Parathyroid adenoma (tissue), 2 donors: Measurements from ENCODE around the gene WDPCP.

Experiments used
- H2AFZ ChIP-seq: fragments of 300-600 bp; sonication (generic); one replicate; pipeline ENCODE4 v1.7.0; 2017; ENCODE audit warnings: antibody characterized with exemption, mild to moderate bottlenecking
- H3K27ac ChIP-seq: fragments of 300-600 bp; sonication (generic); one replicate; pipeline ENCODE4 v1.7.0; 2017
- H3K27me3 ChIP-seq: fragments of 300-600 bp; sonication (generic); one replicate; pipeline ENCODE4 v1.7.0; 2017; ENCODE audit warnings: low read length; ENCODE audit not compliant: control insufficient read depth, insufficient read depth
- H3K36me3 ChIP-seq: fragments of 300-600 bp; sonication (generic); one replicate; pipeline ENCODE4 v1.7.0; 2017; ENCODE audit warnings: low read length; ENCODE audit not compliant: control insufficient read depth, insufficient read depth
- H3K4me1 ChIP-seq: fragments of 300-600 bp; sonication (generic); one replicate; pipeline ENCODE4 v1.7.0; 2017; ENCODE audit warnings: control low read depth
- H3K4me2 ChIP-seq: fragments of 300-600 bp; sonication (generic); one replicate; pipeline ENCODE4 v1.7.0; 2017; ENCODE audit warnings: low read length
- H3K4me3 ChIP-seq: fragments of 300-600 bp; sonication (generic); one replicate; pipeline ENCODE4 v1.7.0; 2017; ENCODE audit warnings: low read depth, low read length
- H3K79me2 ChIP-seq: fragments of 300-600 bp; sonication (generic); one replicate; pipeline ENCODE4 v1.7.0; 2017; ENCODE audit warnings: control low read depth
- H3K9ac ChIP-seq: fragments of 300-600 bp; sonication (generic); one replicate; pipeline ENCODE4 v1.7.0; 2017; ENCODE audit warnings: mild to moderate bottlenecking
- H3K9me3 ChIP-seq: fragments of 300-600 bp; sonication (generic); one replicate; pipeline ENCODE4 v1.7.0; 2017; ENCODE audit warnings: low read length; ENCODE audit not compliant: control insufficient read depth
- TF ChIP-seq, protein P1 (sequence below): fragments of 300-600 bp; sonication (generic); IDR thresholded peaks from one replicate; pipeline ENCODE4 v1.7.0; 2017; ENCODE audit warnings: antibody characterized with exemption, mild to moderate bottlenecking
- donor health status: primary hyperparathyroidism.

WDPCP gene

DNA sequence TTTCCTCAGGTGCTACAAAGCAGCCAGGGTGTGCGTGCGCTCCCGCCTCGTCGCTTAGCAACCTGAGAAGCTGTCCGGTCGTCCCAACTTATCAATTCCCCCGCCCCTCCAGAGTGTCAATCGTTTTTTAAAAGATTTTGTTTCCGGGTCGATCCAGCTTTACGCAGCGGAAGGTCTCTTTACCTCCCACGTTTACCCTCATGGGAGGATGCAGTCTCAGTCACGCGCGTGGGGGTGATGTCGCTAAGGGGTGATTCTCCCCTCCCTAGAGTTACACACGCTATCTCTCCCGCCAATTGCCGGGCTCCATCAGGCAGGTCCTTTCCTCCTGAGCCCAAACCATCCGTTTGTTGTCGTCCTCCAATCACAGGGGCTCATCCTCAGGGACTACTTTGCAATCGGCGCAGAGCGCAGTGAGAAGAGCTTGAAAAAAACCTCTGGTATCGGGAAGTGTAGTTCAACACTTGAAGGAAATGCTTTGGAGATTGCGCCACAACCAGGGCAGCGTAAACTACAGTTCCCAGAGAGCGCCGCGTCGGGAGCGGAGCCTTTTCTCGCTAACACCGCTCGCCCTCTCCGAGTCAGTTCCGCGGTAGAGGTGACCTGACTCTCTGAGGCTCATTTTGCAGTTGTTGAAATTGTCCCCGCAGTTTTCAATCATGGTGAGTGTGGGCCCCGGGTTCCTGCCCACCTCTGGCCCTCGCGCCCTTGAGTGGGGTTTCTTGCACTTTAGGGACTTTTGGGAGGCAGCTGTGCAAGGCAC is at the start of gene WDPCP, which contains the start of gene MDH1:
WDPCP (minus strand) TSS at position 93 of the 763 bp plus-strand sequence. CDS start 206 bp downstream, outside the sequence.
MDH1 (plus strand) TSS at position 579 of the 763 bp plus-strand sequence; CDS start at position 660, 81 bp downstream.
- no peaks in the 10 kb centered on the region for H3K36me3 ChIP-seq
- no peaks in the 10 kb centered on the region for H3K4me1 ChIP-seq
- TF ChIP-seq, protein P1, sequence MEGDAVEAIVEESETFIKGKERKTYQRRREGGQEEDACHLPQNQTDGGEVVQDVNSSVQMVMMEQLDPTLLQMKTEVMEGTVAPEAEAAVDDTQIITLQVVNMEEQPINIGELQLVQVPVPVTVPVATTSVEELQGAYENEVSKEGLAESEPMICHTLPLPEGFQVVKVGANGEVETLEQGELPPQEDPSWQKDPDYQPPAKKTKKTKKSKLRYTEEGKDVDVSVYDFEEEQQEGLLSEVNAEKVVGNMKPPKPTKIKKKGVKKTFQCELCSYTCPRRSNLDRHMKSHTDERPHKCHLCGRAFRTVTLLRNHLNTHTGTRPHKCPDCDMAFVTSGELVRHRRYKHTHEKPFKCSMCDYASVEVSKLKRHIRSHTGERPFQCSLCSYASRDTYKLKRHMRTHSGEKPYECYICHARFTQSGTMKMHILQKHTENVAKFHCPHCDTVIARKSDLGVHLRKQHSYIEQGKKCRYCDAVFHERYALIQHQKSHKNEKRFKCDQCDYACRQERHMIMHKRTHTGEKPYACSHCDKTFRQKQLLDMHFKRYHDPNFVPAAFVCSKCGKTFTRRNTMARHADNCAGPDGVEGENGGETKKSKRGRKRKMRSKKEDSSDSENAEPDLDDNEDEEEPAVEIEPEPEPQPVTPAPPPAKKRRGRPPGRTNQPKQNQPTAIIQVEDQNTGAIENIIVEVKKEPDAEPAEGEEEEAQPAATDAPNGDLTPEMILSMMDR = no peak
- no peaks in the 10 kb centered on the region for H3K27me3 ChIP-seq
- peak within 1 kb of the TSS; percentile 95 for H3K27ac ChIP-seq
- H3K4me3 ChIP-seq = peak within 1 kb of the TSS; percentile 93
- H3K4me2 ChIP-seq = peak within 1 kb of the TSS; percentile 79
- H3K79me2 ChIP-seq = peaks cover 41% of the 10 kb centered on the region
- peak within 1 kb of the TSS; percentile 73 for H3K9ac ChIP-seq
- H2AFZ ChIP-seq = peak within 1 kb of the TSS; percentile 82
- H3K9me3 ChIP-seq = no peaks in the 10 kb centered on the region

GRCh38 chr2:63632382-63632781 is 44.1 kb upstream of the WDPCP start:
- TF ChIP-seq, protein P1 = no peak
- Histone ChIP-seq H3K9ac (no peak overlapping the region), H3K4me2 (no peak overlapping the region), H3K27ac (no peak overlapping the region), H3K36me3 (no peaks in the 10 kb centered on the region), H2AFZ (no peak overlapping the region), H3K4me1 (no peaks in the 10 kb centered on the region), H3K27me3 (no peaks in the 10 kb centered on the region), H3K9me3 (no peaks in the 10 kb centered on the region), H3K79me2 (no peaks in the 10 kb centered on the region), H3K4me3 (no peak overlapping the region)

- Histone ChIP-seq H3K36me3 (no peaks in the 10 kb centered on the region), H3K79me2 (no peaks in the 10 kb centered on the region), H2AFZ (no peak overlapping the region)
These were observed 43.2 kb upstream of the WDPCP start for GRCh38 chr2:63631501-63631900.

DNA sequence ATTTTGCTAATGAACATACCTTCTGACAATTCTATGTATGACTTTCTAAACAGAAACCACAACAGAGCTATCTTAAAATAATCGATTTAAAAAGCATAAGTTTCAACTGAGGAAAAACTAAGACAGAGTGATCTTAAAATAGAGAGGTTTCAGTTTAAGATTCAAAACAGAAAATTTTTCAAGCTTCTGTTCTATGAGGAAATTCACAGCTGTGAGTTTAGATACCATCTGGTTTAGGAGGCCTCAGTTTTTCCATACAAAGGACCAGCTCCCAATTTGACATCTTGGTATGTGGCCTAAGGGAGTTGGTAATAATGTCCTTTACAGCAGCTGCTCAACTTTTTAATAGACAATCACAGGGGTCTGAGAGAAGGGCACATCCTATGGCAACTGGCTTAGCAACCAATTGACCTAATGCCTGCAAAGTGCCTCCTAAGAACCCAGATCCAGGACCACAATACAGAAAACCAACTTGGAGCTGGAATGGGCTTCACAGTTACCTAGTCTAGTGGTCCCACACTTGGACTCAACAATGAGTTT is 40.2 kb upstream of the WDPCP start:
- no peaks in the 10 kb centered on the region for H3K36me3 ChIP-seq
- no peaks in the 10 kb centered on the region for H3K27me3 ChIP-seq
- TF ChIP-seq, protein P1 = no peak
- H3K9ac ChIP-seq = no peak overlapping the region
- H3K9me3 ChIP-seq = no peaks in the 10 kb centered on the region
- no peak overlapping the region for H3K27ac ChIP-seq
- H3K4me2 ChIP-seq = no peak overlapping the region
- no peaks in the 10 kb centered on the region for H3K79me2 ChIP-seq
- H2AFZ ChIP-seq = no peak overlapping the region
- no peak overlapping the region for H3K4me3 ChIP-seq
- no peaks in the 10 kb centered on the region for H3K4me1 ChIP-seq

More at GRCh38 chr2:63631501-63631900, 43.2 kb upstream of the WDPCP start:
- no peak overlapping the region for H3K9ac ChIP-seq
- H3K4me1 ChIP-seq = no peaks in the 10 kb centered on the region
- H3K27ac ChIP-seq = no peak overlapping the region
- H3K9me3 ChIP-seq = no peaks in the 10 kb centered on the region
- TF ChIP-seq, protein P1 = no peak
- no peak overlapping the region for H3K4me2 ChIP-seq
- H3K27me3 ChIP-seq = no peaks in the 10 kb centered on the region
- no peak overlapping the region for H3K4me3 ChIP-seq
